ENCODE data around the gene PPFIBP2. TPM values are rescaled to one million over a fixed set of nuclear protein-coding genes. Genes with fewer than 3 reads are reported as not detected.

Gene PPFIBP2
- total RNA-seq, 1 experiment from 2014 or later, result 3.9 TPM

- Histone ChIP-seq H3K36me3 (no peaks in the 10 kb centered on the region), H3K4me3 (no peak overlapping the region), H3K27ac (no peak overlapping the region), H3K9me3 (replicated peaks) (no peaks in the 10 kb centered on the region), H3K27me3 (peaks cover 13% of the 10 kb centered on the region; the same call in 1 of the 2 replicates), H3K4me1 (peaks cover 10% of the 10 kb centered on the region)
- no peak for DNase-seq
Measured at GRCh38 chr11:7544021-7544420, 30.2 kb downstream of the PPFIBP2 start.

- Histone ChIP-seq H3K9me3 (replicated peaks) (no peaks in the 10 kb centered on the region), H3K27me3 (peaks cover 14% of the 10 kb centered on the region; the same call in 1 of the 2 replicates), H3K4me3 (no peak overlapping the region), H3K27ac (no peak overlapping the region), H3K36me3 (no peaks in the 10 kb centered on the region), H3K4me1 (peaks cover 10% of the 10 kb centered on the region)
- no peak for DNase-seq
Measured at GRCh38 chr11:7545611-7546010, 31.8 kb downstream of the PPFIBP2 start.

- Histone ChIP-seq H3K27ac (no peak overlapping the region), H3K36me3 (no peaks in the 10 kb centered on the region), H3K27me3 (peaks cover 14% of the 10 kb centered on the region; the same call in 1 of the 2 replicates), H3K9me3 (replicated peaks) (no peaks in the 10 kb centered on the region), H3K4me1 (peaks cover 10% of the 10 kb centered on the region), H3K4me3 (no peak overlapping the region)
- DNase-seq, result no peak
Measured at GRCh38 chr11:7546324-7546791, 32.6 kb downstream of the PPFIBP2 start.

GRCh38 chr11:7547687-7548086 is 33.9 kb downstream of the PPFIBP2 start:
- Histone ChIP-seq H3K4me3 (no peak overlapping the region), H3K9me3 (replicated peaks) (no peaks in the 10 kb centered on the region), H3K27ac (no peak overlapping the region), H3K4me1 (no peaks in the 10 kb centered on the region), H3K36me3 (no peaks in the 10 kb centered on the region), H3K27me3 (peaks cover 14% of the 10 kb centered on the region; the same call in 1 of the 2 replicates)
- DNase-seq, result no peak

GRCh38 chr11:7548659-7549274 is 35.0 kb downstream of the PPFIBP2 start:
- Histone ChIP-seq H3K36me3 (no peaks in the 10 kb centered on the region), H3K4me3 (no peak overlapping the region), H3K9me3 (replicated peaks) (no peaks in the 10 kb centered on the region), H3K27me3 (peaks cover 14% of the 10 kb centered on the region; the same call in 1 of the 2 replicates), H3K27ac (no peak overlapping the region), H3K4me1 (no peaks in the 10 kb centered on the region)
- DNase-seq, result peak in 1 of 2 experiments; percentile 15

- H3K27ac ChIP-seq, result no peak overlapping the region
- no peaks in the 10 kb centered on the region for H3K4me1 ChIP-seq
- no peak overlapping the region for H3K4me3 ChIP-seq
- peaks cover 14% of the 10 kb centered on the region; the same call in 1 of the 2 replicates for H3K27me3 ChIP-seq
- DNase-seq, result no peak
- no peaks in the 10 kb centered on the region for H3K36me3 ChIP-seq
- no peaks in the 10 kb centered on the region for H3K9me3 ChIP-seq (replicated peaks)
Measured at GRCh38 chr11:7549681-7550080, 35.9 kb downstream of the PPFIBP2 start.

GRCh38 chr11:7551571-7551970 is 37.8 kb downstream of the PPFIBP2 start:
- DNase-seq, result no peak
- H3K4me1 ChIP-seq, result no peaks in the 10 kb centered on the region
- no peaks in the 10 kb centered on the region for H3K36me3 ChIP-seq
- H3K27me3 ChIP-seq, result peaks cover 10% of the 10 kb centered on the region; the same call in 1 of the 2 replicates
- no peak overlapping the region for H3K27ac ChIP-seq
- no peaks in the 10 kb centered on the region for H3K9me3 ChIP-seq (replicated peaks)
- no peak overlapping the region for H3K4me3 ChIP-seq

- H3K27me3 ChIP-seq, result peaks cover 5% of the 10 kb centered on the region; the same call in 1 of the 2 replicates
- H3K4me1 ChIP-seq, result no peaks in the 10 kb centered on the region
- H3K4me3 ChIP-seq, result no peak overlapping the region
- no peak for DNase-seq
- no peaks in the 10 kb centered on the region for H3K36me3 ChIP-seq
- no peaks in the 10 kb centered on the region for H3K9me3 ChIP-seq (replicated peaks)
- H3K27ac ChIP-seq, result no peak overlapping the region
Measured at GRCh38 chr11:7552666-7553065, 38.9 kb downstream of the PPFIBP2 start.

- no peaks in the 10 kb centered on the region for H3K4me1 ChIP-seq
- H3K36me3 ChIP-seq, result no peaks in the 10 kb centered on the region
- no peak overlapping the region for H3K27ac ChIP-seq
- no peaks in the 10 kb centered on the region for H3K9me3 ChIP-seq (replicated peaks)
- H3K4me3 ChIP-seq, result no peak overlapping the region
- peak in 1 of 2 experiments; percentile 20 for DNase-seq
- H3K27me3 ChIP-seq, result no peaks in the 10 kb centered on the region
Measured at GRCh38 chr11:7555052-7555699, 41.4 kb downstream of the PPFIBP2 start.

GRCh38 chr11:7558046-7558445 is 44.2 kb downstream of the PPFIBP2 start:
- DNase-seq, result no peak
- no peaks in the 10 kb centered on the region for H3K4me1 ChIP-seq
- H3K27ac ChIP-seq, result no peak overlapping the region
- H3K4me3 ChIP-seq, result no peak overlapping the region
- no peaks in the 10 kb centered on the region for H3K9me3 ChIP-seq (replicated peaks)
- no peaks in the 10 kb centered on the region for H3K27me3 ChIP-seq
- no peaks in the 10 kb centered on the region for H3K36me3 ChIP-seq

GRCh38 chr11:7559398-7560283 is 45.8 kb downstream of the PPFIBP2 start:
- DNase-seq, result no peak
- H3K27me3 ChIP-seq, result no peaks in the 10 kb centered on the region
- no peaks in the 10 kb centered on the region for H3K36me3 ChIP-seq
- H3K27ac ChIP-seq, result no peak overlapping the region
- no peak overlapping the region for H3K4me3 ChIP-seq
- no peaks in the 10 kb centered on the region for H3K4me1 ChIP-seq
- H3K9me3 ChIP-seq (replicated peaks), result no peaks in the 10 kb centered on the region

- Histone ChIP-seq H3K27ac (no peak overlapping the region), H3K27me3 (no peaks in the 10 kb centered on the region), H3K9me3 (replicated peaks) (no peaks in the 10 kb centered on the region), H3K4me3 (no peak overlapping the region), H3K36me3 (no peaks in the 10 kb centered on the region), H3K4me1 (no peaks in the 10 kb centered on the region)
- DNase-seq, result no peak
Measured at GRCh38 chr11:7561562-7561961, 47.8 kb downstream of the PPFIBP2 start.

GRCh38 chr11:7563281-7563680 is 49.5 kb downstream of the PPFIBP2 start:
- H3K4me3 ChIP-seq, result no peak overlapping the region
- H3K36me3 ChIP-seq, result no peaks in the 10 kb centered on the region
- no peak overlapping the region for H3K27ac ChIP-seq
- H3K27me3 ChIP-seq, result no peaks in the 10 kb centered on the region
- no peaks in the 10 kb centered on the region for H3K4me1 ChIP-seq
- DNase-seq, result no peak
- H3K9me3 ChIP-seq (replicated peaks), result no peaks in the 10 kb centered on the region

- H3K36me3 ChIP-seq, result no peaks in the 10 kb centered on the region
- no peaks in the 10 kb centered on the region for H3K4me1 ChIP-seq
- H3K9me3 ChIP-seq (replicated peaks), result no peaks in the 10 kb centered on the region
- H3K27me3 ChIP-seq, result no peaks in the 10 kb centered on the region
- no peak overlapping the region for H3K27ac ChIP-seq
- no peak overlapping the region for H3K4me3 ChIP-seq
- no peak for DNase-seq
Measured at GRCh38 chr11:7564803-7565202, 51.0 kb downstream of the PPFIBP2 start.

GRCh38 chr11:7567311-7567710 is 53.5 kb downstream of the PPFIBP2 start:
- no peak for DNase-seq
- no peak overlapping the region for H3K4me3 ChIP-seq
- H3K36me3 ChIP-seq, result no peaks in the 10 kb centered on the region
- H3K4me1 ChIP-seq, result peaks cover 6% of the 10 kb centered on the region
- no peaks in the 10 kb centered on the region; the same call in 1 of the 2 replicates for H3K27me3 ChIP-seq
- no peaks in the 10 kb centered on the region for H3K9me3 ChIP-seq (replicated peaks)
- H3K27ac ChIP-seq, result no peak overlapping the region

Measured in SJCRH30 (cell line).